ENCODE measurements around the gene SLCO4A1. TPM values are rescaled to one million over a fixed set of nuclear protein-coding genes. Genes with fewer than 3 reads are reported as not detected.

SLCO4A1 gene
- total RNA-seq, 1 experiment from 2014 or later, result 161 TPM

DNA sequence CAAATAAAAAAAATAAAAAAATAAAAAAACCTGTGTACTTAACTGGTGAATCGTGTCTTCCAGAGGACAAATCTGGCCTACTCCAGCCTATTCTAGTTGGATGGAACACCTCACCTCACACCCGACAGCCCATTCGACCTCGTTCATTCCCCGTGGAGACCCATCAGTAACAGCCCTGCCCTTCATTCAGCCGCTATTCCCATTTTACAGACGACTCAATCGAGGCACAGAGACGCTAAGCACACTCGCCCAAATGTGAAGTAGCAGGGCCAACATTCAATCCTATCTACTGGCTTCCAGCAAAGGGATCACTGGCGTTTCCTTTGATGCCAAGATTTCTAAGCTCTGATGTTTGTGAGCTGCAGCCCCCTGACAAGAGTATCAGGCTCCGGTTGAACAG, 64.6 kb downstream of the SLCO4A1 start:
- Histone ChIP-seq H3K4me2 (ENCODE audit: low read length) (no peak overlapping the region), H3K4me3 (ENCODE audit: low read length) (no peak overlapping the region), H2AFZ (ENCODE audit: low read length) (no peak overlapping the region), H3K9me3 (ENCODE audit: low read length) (no peaks in the 10 kb centered on the region), H4K20me1 (ENCODE audit: low read length) (no peaks in the 10 kb centered on the region), H3K27ac (ENCODE audit: low read length) (no peak overlapping the region), H3K79me2 (ENCODE audit: low read length) (0 out of 2 replicates have a peak, but pooled peaks cover 4% of the 10 kb centered on the region), H3K9ac (ENCODE audit: low read length) (no peak overlapping the region), H3K36me3 (ENCODE audit: low read depth, low read length) (no peaks in the 10 kb centered on the region), H3K9me2 (replicated peaks; ENCODE audit: low read length) (no peaks in the 10 kb centered on the region), H3K4me1 (ENCODE audit: insufficient read depth, low read length) (peaks cover 53% of the 10 kb centered on the region), H3F3A (ENCODE audit: low read length, unreplicated experiment) (peaks cover 6% of the 10 kb centered on the region), H3K27me3 (ENCODE audit: low read length) (0 out of 2 replicates have a peak, but pooled peaks cover 3% of the 10 kb centered on the region)
- ATAC-seq (no peak), DNase-seq (no peak)
- TF ChIP-seq EZH2phosphoT487 (IDR thresholded peaks at IDR 0.05; ENCODE audit: borderline replicate concordance, low read length) (no peak), EZH2 (IDR thresholded peaks at IDR 0.05; ENCODE audit: low read length, unreplicated experiment) (no peak)
- TF ChIP-seq, protein P1, sequence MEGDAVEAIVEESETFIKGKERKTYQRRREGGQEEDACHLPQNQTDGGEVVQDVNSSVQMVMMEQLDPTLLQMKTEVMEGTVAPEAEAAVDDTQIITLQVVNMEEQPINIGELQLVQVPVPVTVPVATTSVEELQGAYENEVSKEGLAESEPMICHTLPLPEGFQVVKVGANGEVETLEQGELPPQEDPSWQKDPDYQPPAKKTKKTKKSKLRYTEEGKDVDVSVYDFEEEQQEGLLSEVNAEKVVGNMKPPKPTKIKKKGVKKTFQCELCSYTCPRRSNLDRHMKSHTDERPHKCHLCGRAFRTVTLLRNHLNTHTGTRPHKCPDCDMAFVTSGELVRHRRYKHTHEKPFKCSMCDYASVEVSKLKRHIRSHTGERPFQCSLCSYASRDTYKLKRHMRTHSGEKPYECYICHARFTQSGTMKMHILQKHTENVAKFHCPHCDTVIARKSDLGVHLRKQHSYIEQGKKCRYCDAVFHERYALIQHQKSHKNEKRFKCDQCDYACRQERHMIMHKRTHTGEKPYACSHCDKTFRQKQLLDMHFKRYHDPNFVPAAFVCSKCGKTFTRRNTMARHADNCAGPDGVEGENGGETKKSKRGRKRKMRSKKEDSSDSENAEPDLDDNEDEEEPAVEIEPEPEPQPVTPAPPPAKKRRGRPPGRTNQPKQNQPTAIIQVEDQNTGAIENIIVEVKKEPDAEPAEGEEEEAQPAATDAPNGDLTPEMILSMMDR (conservative IDR thresholded peaks at IDR 0.05; ENCODE audit: low read depth, low read length), result no peak
- no TSS peak for BruUV-seq (replicated peaks)
- CTCF ChIA-PET, result no interaction called here
- intact Hi-C loops (cut with micrococcal nuclease), result no loop called here
- POLR2A ChIA-PET (ENCODE audit: unreplicated experiment), result no interaction called here

DNA sequence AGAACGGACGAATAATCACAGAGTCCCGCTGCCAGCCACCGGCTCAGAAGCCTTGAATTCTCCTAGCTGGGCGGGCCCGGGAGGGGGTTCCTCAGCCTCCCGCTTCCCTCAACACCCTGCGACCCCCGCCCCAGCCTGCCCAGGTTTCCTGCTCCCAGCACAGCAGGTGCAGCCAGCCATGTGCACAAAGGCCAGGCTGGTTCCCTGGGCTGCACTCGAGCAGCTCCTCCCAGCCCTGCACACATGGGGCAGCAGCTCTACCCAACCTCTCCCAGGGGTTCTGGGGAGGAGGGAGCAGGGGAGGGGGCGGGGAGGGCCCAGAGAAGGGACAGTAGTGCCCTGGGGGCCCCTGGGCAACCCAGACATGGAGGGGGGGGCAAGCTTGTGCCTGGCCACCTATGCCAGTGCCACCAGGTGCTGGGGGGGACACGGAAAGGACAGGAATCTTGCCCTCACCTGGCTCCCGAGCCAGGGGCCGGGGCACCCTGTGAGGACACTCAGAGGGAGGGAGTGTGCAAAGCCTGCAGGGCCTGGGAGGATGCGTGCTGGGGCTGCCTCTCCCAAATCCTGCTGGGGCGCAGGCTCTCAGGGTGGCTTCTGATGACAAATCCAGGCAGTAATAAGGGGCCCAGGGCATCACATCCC, 65.1 kb downstream of the SLCO4A1 start:
- Histone ChIP-seq H3K9ac (ENCODE audit: low read length) (no peak overlapping the region), H4K20me1 (ENCODE audit: low read length) (no peaks in the 10 kb centered on the region), H3F3A (ENCODE audit: low read length, unreplicated experiment) (peaks cover 6% of the 10 kb centered on the region), H2AFZ (ENCODE audit: low read length) (no peak overlapping the region), H3K27ac (ENCODE audit: low read length) (no peak overlapping the region), H3K9me3 (ENCODE audit: low read length) (no peaks in the 10 kb centered on the region), H3K9me2 (replicated peaks; ENCODE audit: low read length) (no peaks in the 10 kb centered on the region), H3K4me1 (ENCODE audit: insufficient read depth, low read length) (peaks cover 53% of the 10 kb centered on the region), H3K79me2 (ENCODE audit: low read length) (0 out of 2 replicates have a peak, but pooled peaks cover 4% of the 10 kb centered on the region), H3K4me2 (ENCODE audit: low read length) (no peak overlapping the region), H3K36me3 (ENCODE audit: low read depth, low read length) (no peaks in the 10 kb centered on the region), H3K4me3 (ENCODE audit: low read length) (no peak overlapping the region), H3K27me3 (ENCODE audit: low read length) (0 out of 2 replicates have a peak, but pooled peaks cover 3% of the 10 kb centered on the region)
- intact Hi-C loops (cut with micrococcal nuclease), result no loop called here
- POLR2A ChIA-PET (ENCODE audit: unreplicated experiment), result no interaction called here
- BruUV-seq (replicated peaks), result no TSS peak
- ATAC-seq, result peak; percentile 2
- CTCF ChIA-PET, result interaction anchor here (0.6 kb wide), 1 partner anchor 11 kb away, joined by 3 read pairs; no protein-coding TSS in a partner anchor
- TF ChIP-seq EZH2phosphoT487 (IDR thresholded peaks at IDR 0.05; ENCODE audit: borderline replicate concordance, low read length), result no peak
- no peak for TF ChIP-seq EZH2 (IDR thresholded peaks at IDR 0.05; ENCODE audit: low read length, unreplicated experiment)
- TF ChIP-seq, protein P1 (conservative IDR thresholded peaks at IDR 0.05; ENCODE audit: low read depth, low read length), result no peak
- DNase-seq, result peak; percentile 15

DNA sequence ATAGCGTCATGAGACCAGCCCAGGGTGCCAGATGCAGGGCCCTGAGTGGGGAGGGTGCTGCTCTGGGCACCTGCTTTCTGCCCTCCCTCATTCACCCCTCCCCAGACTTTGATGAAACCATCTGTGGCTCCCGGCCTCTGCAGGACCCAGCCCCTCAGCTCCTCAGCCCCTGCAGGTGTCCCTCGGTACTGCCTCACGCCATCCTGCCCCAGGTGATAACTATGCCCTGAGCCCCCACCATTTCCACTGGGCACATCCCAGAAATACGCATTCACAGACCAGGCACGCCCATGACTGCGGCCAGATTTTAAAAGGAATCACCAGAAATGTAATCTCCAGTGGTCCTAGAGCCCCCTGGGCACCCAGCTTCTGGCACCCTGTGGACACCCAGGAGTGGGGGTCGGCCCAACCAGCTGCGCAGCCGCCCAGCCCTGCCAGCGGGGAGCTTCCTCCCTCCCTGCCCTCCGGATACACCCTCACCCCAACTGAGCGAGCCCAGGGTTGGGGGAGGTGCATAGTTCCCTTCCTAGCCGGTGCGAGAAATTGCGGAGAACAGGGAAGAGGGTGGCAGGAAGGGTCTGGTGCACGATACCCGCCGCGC, 65.7 kb downstream of the SLCO4A1 start:
- H3F3A ChIP-seq (ENCODE audit: low read length, unreplicated experiment), result peaks cover 6% of the 10 kb centered on the region
- no peaks in the 10 kb centered on the region for H3K9me3 ChIP-seq (ENCODE audit: low read length)
- no peaks in the 10 kb centered on the region for H3K36me3 ChIP-seq (ENCODE audit: low read depth, low read length)
- no peaks in the 10 kb centered on the region for H4K20me1 ChIP-seq (ENCODE audit: low read length)
- BruUV-seq (replicated peaks), result no TSS peak
- H3K79me2 ChIP-seq (ENCODE audit: low read length), result 0 out of 2 replicates have a peak, but pooled peaks cover 4% of the 10 kb centered on the region
- no peak overlapping the region for H3K9ac ChIP-seq (ENCODE audit: low read length)
- intact Hi-C loops (cut with micrococcal nuclease), result no loop called here
- H3K9me2 ChIP-seq (replicated peaks; ENCODE audit: low read length), result no peaks in the 10 kb centered on the region
- DNase-seq, result peak; percentile 56
- H3K4me3 ChIP-seq (ENCODE audit: low read length), result peak overlapping the region; percentile 64
- POLR2A ChIA-PET (ENCODE audit: unreplicated experiment), result no interaction called here
- ATAC-seq, result peak; percentile 16
- no peak for TF ChIP-seq EZH2 (IDR thresholded peaks at IDR 0.05; ENCODE audit: low read length, unreplicated experiment)
- TF ChIP-seq, protein P1 (conservative IDR thresholded peaks at IDR 0.05; ENCODE audit: low read depth, low read length), result peak; percentile 56
- CTCF ChIA-PET, result interaction anchor here (0.6 kb wide), 1 partner anchor 11 kb away, joined by 3 read pairs; no protein-coding TSS in a partner anchor
- 0 out of 2 replicates have a peak, but pooled peaks cover 3% of the 10 kb centered on the region for H3K27me3 ChIP-seq (ENCODE audit: low read length)
- peaks cover 48% of the 10 kb centered on the region for H3K4me1 ChIP-seq (ENCODE audit: insufficient read depth, low read length)
- H3K27ac ChIP-seq (ENCODE audit: low read length), result no peak overlapping the region
- peak overlapping the region; percentile 43; the same call in 1 of the 2 replicates for H2AFZ ChIP-seq (ENCODE audit: low read length)
- H3K4me2 ChIP-seq (ENCODE audit: low read length), result peak overlapping the region; percentile 86
